ENCODE data around the gene DNMBP. TPM values are rescaled to one million over a fixed set of nuclear protein-coding genes. Genes with fewer than 3 reads are reported as not detected.
A peak's percentile ranks its signal among the peaks of the same experiment; 100 is the strongest.

DNMBP gene
- polyA plus RNA-seq, 2 of the 4 experiments (the other 2 are of a cell fraction) = 13.7 to 20.3 TPM

- FAIRE-seq (no peak), ATAC-seq (no peak), DNase-seq (ENCODE audit: low read depth in 1 of 2, low spot score in 1 of 2) (no peak)
- Histone ChIP-seq H3K4me2 (no peak overlapping the region), H3K9me3 (no peaks in the 10 kb centered on the region), H3K4me3 (no peak overlapping the region), H3K4me1 (peaks cover 51% of the 10 kb centered on the region), H3K27ac (no peak overlapping the region; a peak in 1 of 6 replicates)
- no peak for TF ChIP-seq PHF8 (IDR thresholded peaks at IDR 0.05; ENCODE audit: borderline replicate concordance, low read depth)
- TF ChIP-seq, protein P1, sequence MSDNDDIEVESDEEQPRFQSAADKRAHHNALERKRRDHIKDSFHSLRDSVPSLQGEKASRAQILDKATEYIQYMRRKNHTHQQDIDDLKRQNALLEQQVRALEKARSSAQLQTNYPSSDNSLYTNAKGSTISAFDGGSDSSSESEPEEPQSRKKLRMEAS (IDR thresholded peaks at IDR 0.05) = no peak
- no peak for TF ChIP-seq RCOR1 (IDR thresholded peaks at IDR 0.05; ENCODE audit: low read depth, low read length)
- no peak for TF ChIP-seq CHD2 (IDR thresholded peaks at IDR 0.05; ENCODE audit: low read length, partially characterized antibody)
- no peak for TF ChIP-seq RNF2 (IDR thresholded peaks at IDR 0.05; ENCODE audit: borderline replicate concordance, low read depth)
- no peak for TF ChIP-seq ATOH8 (CRISPR knock-in tag; IDR thresholded peaks at IDR 0.05; ENCODE audit: low read depth)
- no peak for TF ChIP-seq HOXA7 (CRISPR knock-in tag; IDR thresholded peaks at IDR 0.05)
- no peak for TF ChIP-seq SMC3 (IDR thresholded peaks at IDR 0.05)
- no peak for TF ChIP-seq NR3C1 (IDR thresholded peaks at IDR 0.05)
- TF ChIP-seq, protein P2, sequence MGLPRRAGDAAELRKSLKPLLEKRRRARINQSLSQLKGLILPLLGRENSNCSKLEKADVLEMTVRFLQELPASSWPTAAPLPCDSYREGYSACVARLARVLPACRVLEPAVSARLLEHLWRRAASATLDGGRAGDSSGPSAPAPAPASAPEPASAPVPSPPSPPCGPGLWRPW (IDR thresholded peaks at IDR 0.05) = no peak
- no peak for TF ChIP-seq ZNF302 (CRISPR knock-in tag; IDR thresholded peaks at IDR 0.05)
- TF ChIP-seq NPAS2 (CRISPR knock-in tag; IDR thresholded peaks at IDR 0.05; ENCODE audit: borderline replicate concordance) = no peak
- TF ChIP-seq PBX3 (IDR thresholded peaks at IDR 0.05) = no peak
- TF ChIP-seq CEBPB (IDR thresholded peaks at IDR 0.05) = no peak
- POLR2A ChIA-PET = no interaction called here
- WGBS (ENCODE audit: missing lambda C conversion rate) = 79% methylated on average over 3 of the region's 3 CpGs
- CTCF ChIA-PET = interaction anchor here (0.7 to 7.8 kb wide), 4 partner anchors 18 to 121 kb away, joined by 3 to 58 read pairs (median 15); partner anchors contain the start of gene DNMBP
These were observed 85.1 kb downstream of the DNMBP start for GRCh38 chr10:99924451-99925255.

DNA sequence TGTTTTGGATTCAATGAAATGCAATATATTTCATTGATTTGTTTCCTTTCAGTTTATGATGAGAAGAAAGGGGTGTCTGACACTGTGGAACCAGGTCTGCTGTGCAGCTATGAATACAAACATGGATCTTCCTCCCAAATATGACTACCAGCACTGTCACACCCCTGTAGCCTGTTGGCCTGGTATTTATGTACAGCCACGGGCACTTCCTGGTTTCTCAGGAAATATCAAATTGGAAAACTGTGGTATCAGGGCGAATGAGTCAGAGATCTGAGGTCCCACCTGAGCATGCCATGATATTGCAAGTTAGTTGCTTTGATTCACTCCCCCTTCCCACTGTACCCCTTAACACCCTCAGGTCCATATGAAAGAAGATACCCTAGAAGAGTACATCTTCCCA, 87.8 kb downstream of the DNMBP start:
- ChIA-PET POLR2A (interaction anchor here (1.3 kb wide), 1 partner anchor 9 kb away, joined by 4 read pairs; no protein-coding TSS in a partner anchor), CTCF (interaction anchor here (0.9 to 7.8 kb wide), 5 partner anchors 9 to 124 kb away, joined by 4 to 58 read pairs (median 6); partner anchors contain the start of gene DNMBP)
- Histone ChIP-seq H3K4me1 (peaks cover 48% of the 10 kb centered on the region), H3K9me3 (no peaks in the 10 kb centered on the region), H3K4me2 (peak overlapping the region; percentile 35; the same call in 2 of the 3 replicates), H3K27ac (peak overlapping the region; percentile 3 to 49; a peak in 2 of 6 replicates), H3K4me3 (no peak overlapping the region)
- TF ChIP-seq HMGXB4 (CRISPR knock-in tag; IDR thresholded peaks at IDR 0.05; ENCODE audit: borderline replicate concordance) = no peak
- TF ChIP-seq, protein P3, sequence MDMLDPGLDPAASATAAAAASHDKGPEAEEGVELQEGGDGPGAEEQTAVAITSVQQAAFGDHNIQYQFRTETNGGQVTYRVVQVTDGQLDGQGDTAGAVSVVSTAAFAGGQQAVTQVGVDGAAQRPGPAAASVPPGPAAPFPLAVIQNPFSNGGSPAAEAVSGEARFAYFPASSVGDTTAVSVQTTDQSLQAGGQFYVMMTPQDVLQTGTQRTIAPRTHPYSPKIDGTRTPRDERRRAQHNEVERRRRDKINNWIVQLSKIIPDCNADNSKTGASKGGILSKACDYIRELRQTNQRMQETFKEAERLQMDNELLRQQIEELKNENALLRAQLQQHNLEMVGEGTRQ (IDR thresholded peaks at IDR 0.05) = no peak
- TF ChIP-seq CBX8 (IDR thresholded peaks at IDR 0.05) = no peak
- no peak for TF ChIP-seq CHD4 (IDR thresholded peaks at IDR 0.05; ENCODE audit: borderline replicate concordance)
- TF ChIP-seq CEBPB (IDR thresholded peaks at IDR 0.05) = no peak
- TF ChIP-seq ELK1 (IDR thresholded peaks at IDR 0.05; ENCODE audit: low read depth, low read length) = no peak
- TF ChIP-seq FOSL2 (IDR thresholded peaks at IDR 0.05) = no peak
- no peak for TF ChIP-seq FOSL2 (CRISPR knock-in tag; IDR thresholded peaks at IDR 0.05)
- TF ChIP-seq ZNF302 (CRISPR knock-in tag; IDR thresholded peaks at IDR 0.05) = no peak
- TF ChIP-seq NR3C1 (IDR thresholded peaks at IDR 0.05) = no peak
- no peak for TF ChIP-seq BHLHE40 (IDR thresholded peaks at IDR 0.05; ENCODE audit: low read depth, low read length)
- TF ChIP-seq CHD2 (IDR thresholded peaks at IDR 0.05; ENCODE audit: low read length, partially characterized antibody) = no peak
- TF ChIP-seq PHF8 (IDR thresholded peaks at IDR 0.05; ENCODE audit: borderline replicate concordance, low read depth) = no peak
- no peak for TF ChIP-seq EHMT2 (IDR thresholded peaks at IDR 0.05; ENCODE audit: low read depth)
- TF ChIP-seq, protein P2 (IDR thresholded peaks at IDR 0.05) = no peak
- no peak for TF ChIP-seq JUN (IDR thresholded peaks at IDR 0.05)
- TF ChIP-seq KDM1A (IDR thresholded peaks at IDR 0.05; ENCODE audit: low read depth) = no peak
- no peak for TF ChIP-seq GATA3 (IDR thresholded peaks at IDR 0.05; ENCODE audit: borderline replicate concordance)
- DNase-seq (ENCODE audit: low read depth in 1 of 2, low spot score in 1 of 2) = peak; percentile 31 to 41
- FAIRE-seq = no peak
- 46% methylated on average over 2 of the region's 2 CpGs for WGBS (ENCODE audit: missing lambda C conversion rate)
- ATAC-seq = peak in 1 of 2 experiments; percentile 23; a peak in 2 of 6 replicates
